Thymus (tissue), 11 donors: ENCODE data around the gene FBXL15. TPM values are rescaled to one million over a fixed set of nuclear protein-coding genes. Genes with fewer than 3 reads are reported as not detected.

Experiments used
- DNase-seq, 9 donors: peaks; one replicate each; pipeline ENCODE4 v3.0.0-alpha.2; 2013; ENCODE audit warnings: low spot score in 9 of 9, low read depth in 6 of 9, missing footprints in 1 of 9
- H3K27ac ChIP-seq, 2 donors: one replicate each; pipeline ENCODE4 v1.5.1; 2013; ENCODE audit warnings: control low read depth in 1 of 2, low read depth in 1 of 2, low read length in 1 of 2, mild to moderate bottlenecking in 1 of 2, moderate library complexity in 1 of 2
- H3K27me3 ChIP-seq, 2 donors: one replicate each; pipeline ENCODE4 v1.5.1; 2013; ENCODE audit warnings: low read length in 1 of 2; ENCODE audit not compliant: control insufficient read depth in 2 of 2, insufficient read depth in 1 of 2
- H3K36me3 ChIP-seq, 2 donors: one replicate each; pipeline ENCODE4 v1.5.1; 2013; ENCODE audit warnings: low read length in 1 of 2, mild to moderate bottlenecking in 1 of 2, moderate library complexity in 1 of 2; ENCODE audit not compliant: control insufficient read depth in 2 of 2, insufficient read depth in 2 of 2
- H3K4me1 ChIP-seq, 2 donors: one replicate each; pipeline ENCODE4 v1.5.1; 2013; ENCODE audit warnings: low read length in 2 of 2; ENCODE audit not compliant: control insufficient read depth in 2 of 2, insufficient read depth in 2 of 2
- H3K4me3 ChIP-seq, 2 donors: one replicate each; pipeline ENCODE4 v1.5.1; 2013; ENCODE audit warnings: low read length in 2 of 2, control low read depth in 1 of 2, mild to moderate bottlenecking in 1 of 2
- H3K9me3 ChIP-seq, 2 donors: one replicate each; pipeline ENCODE4 v1.5.1; 2013; ENCODE audit warnings: low read length in 1 of 2, mild to moderate bottlenecking in 1 of 2; ENCODE audit not compliant: control insufficient read depth in 2 of 2, insufficient read depth in 1 of 2
- WGBS: extraction: QIAGEN DNeasy Blood & Tissue Kit; methylation state at CpG from one replicate; pipeline ENCODE4 v1.1.7; 2013; 5-methylcytosine and 5-hydroxymethylcytosine counted together
- polyA plus RNA-seq: library from polyadenylated mRNA; stranded (reverse); fragments of 200-250 nt; gene quantifications from one replicate; pipeline ENCODE4 v1.2.3, GENCODE V29; 2013
- total RNA-seq: library from RNA; stranded (reverse); fragments of 120-200 nt; gene quantifications from one replicate; pipeline ENCODE4 v1.2.4, GENCODE V29; 2013
- donor health status: healthy.

FBXL15 gene
- total and polyA plus RNA-seq, 2 donors, result 7.8 to 12.0 TPM

DNA sequence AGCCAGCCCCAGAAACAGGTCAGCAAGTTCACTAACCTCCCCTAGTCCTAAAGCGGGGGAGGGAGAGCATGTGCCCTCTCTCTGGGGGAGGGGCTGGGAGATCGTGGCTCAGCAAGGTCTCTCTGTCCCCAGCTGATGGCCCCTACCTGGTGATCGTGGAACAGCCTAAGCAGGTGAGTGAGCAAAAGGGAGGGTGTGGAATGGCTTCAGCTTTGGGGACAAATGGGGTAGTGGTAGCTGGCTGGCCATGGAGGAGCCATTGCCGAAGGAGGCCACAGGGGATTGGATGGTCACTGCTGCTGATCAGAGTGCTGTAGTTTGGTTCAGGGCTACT lies 24.4 kb upstream of the FBXL15 start:
- no peak for DNase-seq
- 84% methylated on average over 4 of the region's 4 CpGs for WGBS
- H3K27ac ChIP-seq, result peak overlapping the region in 1 of 2 donors; percentile 70
- H3K4me1 ChIP-seq, result peaks cover 10 to 53% of the 10 kb centered on the region in 2 donors
- H3K4me3 ChIP-seq, result peak overlapping the region; percentile 49 to 84
- peaks cover 3 to 44% of the 10 kb centered on the region in 2 donors for H3K27me3 ChIP-seq
- no peaks in the 10 kb centered on the region for H3K9me3 ChIP-seq
- peaks cover 4 to 25% of the 10 kb centered on the region in 2 donors for H3K36me3 ChIP-seq

- peaks cover 3 to 44% of the 10 kb centered on the region in 2 donors for H3K27me3 ChIP-seq
- H3K36me3 ChIP-seq, result peaks cover 8 to 29% of the 10 kb centered on the region in 2 donors
- H3K4me3 ChIP-seq, result peak overlapping the region in 1 of 2 donors; percentile 49
- H3K27ac ChIP-seq, result no peak overlapping the region
- H3K9me3 ChIP-seq, result no peaks in the 10 kb centered on the region
- WGBS, result 97% methylated on average over 12 of the region's 12 CpGs
- no peak for DNase-seq
- peaks cover 10 to 53% of the 10 kb centered on the region in 2 donors for H3K4me1 ChIP-seq
Observed at GRCh38 chr10:102396730-102397151, 23.9 kb upstream of the FBXL15 start.

- no peak for DNase-seq
- H3K27me3 ChIP-seq, result peaks cover under 1 to 39% of the 10 kb centered on the region in 2 donors
- peaks cover 10 to 53% of the 10 kb centered on the region in 2 donors for H3K4me1 ChIP-seq
- no peak overlapping the region for H3K27ac ChIP-seq
- no peak overlapping the region for H3K4me3 ChIP-seq
- peaks cover 9 to 31% of the 10 kb centered on the region in 2 donors for H3K36me3 ChIP-seq
- H3K9me3 ChIP-seq, result no peaks in the 10 kb centered on the region
- 96% methylated on average over 14 of the region's 14 CpGs for WGBS
Observed at GRCh38 chr10:102397222-102398171, 23.1 kb upstream of the FBXL15 start.

GRCh38 chr10:102398172-102399020 lies 22.2 kb upstream of the FBXL15 start:
- H3K27me3 ChIP-seq, result peaks cover 0 to 30% of the 10 kb centered on the region in 2 donors
- WGBS, result 97% methylated on average over 21 of the region's 21 CpGs
- H3K9me3 ChIP-seq, result no peaks in the 10 kb centered on the region
- H3K4me1 ChIP-seq, result peaks cover 8 to 49% of the 10 kb centered on the region in 2 donors
- H3K36me3 ChIP-seq, result peaks cover 9 to 31% of the 10 kb centered on the region in 2 donors
- DNase-seq, result no peak
- no peak overlapping the region for H3K4me3 ChIP-seq
- H3K27ac ChIP-seq, result no peak overlapping the region

GRCh38 chr10:102399217-102400021 lies 21.2 kb upstream of the FBXL15 start:
- Histone ChIP-seq H3K4me3 (peak overlapping the region; percentile 47 to 51), H3K4me1 (peaks cover 3 to 39% of the 10 kb centered on the region in 2 donors), H3K27ac (peak overlapping the region in 1 of 2 donors; percentile 69), H3K9me3 (no peaks in the 10 kb centered on the region), H3K27me3 (peaks cover 0 to 22% of the 10 kb centered on the region in 2 donors), H3K36me3 (peaks cover 9 to 31% of the 10 kb centered on the region in 2 donors)
- WGBS, result 5% methylated on average over 72 of the region's 72 CpGs
- DNase-seq, result peak in 8 of 9 donors; percentile 71 to 92 (median 83)

- peaks cover 9 to 31% of the 10 kb centered on the region in 2 donors for H3K36me3 ChIP-seq
- 90% methylated on average over 17 of the region's 17 CpGs for WGBS
Observed at GRCh38 chr10:102400076-102400475, 20.6 kb upstream of the FBXL15 start.

DNA sequence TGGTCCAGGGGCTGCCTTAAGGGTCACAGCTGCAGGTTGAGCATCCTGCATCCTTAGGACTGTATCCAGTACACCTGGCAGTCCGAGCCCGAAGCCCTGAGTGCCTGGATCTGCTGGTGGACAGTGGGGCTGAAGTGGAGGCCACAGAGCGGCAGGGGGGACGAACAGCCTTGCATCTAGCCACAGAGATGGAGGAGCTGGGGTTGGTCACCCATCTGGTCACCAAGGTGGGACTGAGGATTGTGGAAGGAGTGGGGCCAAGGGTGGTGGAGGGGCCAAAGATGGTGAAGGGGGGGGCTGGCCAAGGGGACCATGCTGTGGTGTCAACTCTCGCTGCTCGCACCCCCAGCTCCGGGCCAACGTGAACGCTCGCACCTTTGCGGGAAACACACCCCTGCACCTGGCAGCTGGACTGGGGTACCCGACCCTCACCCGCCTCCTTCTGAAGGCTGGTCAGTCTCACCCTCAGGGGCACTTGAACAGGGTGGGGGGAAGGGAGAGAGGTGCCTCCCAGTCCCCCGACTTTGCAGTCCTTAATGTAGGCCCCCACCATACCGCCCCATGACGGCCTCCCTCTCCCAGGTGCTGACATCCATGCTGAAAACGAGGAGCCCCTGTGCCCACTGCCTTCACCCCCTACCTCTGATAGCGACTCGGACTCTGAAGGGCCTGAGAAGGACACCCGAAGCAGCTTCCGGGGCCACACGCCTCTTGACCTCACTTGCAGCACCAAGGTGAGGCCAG lies 19.9 kb upstream of the FBXL15 start:
- WGBS, result 97% methylated on average over 22 of the region's 22 CpGs
- no peak for DNase-seq
- peaks cover 0 to 17% of the 10 kb centered on the region in 2 donors for H3K27me3 ChIP-seq
- H3K4me1 ChIP-seq, result peaks cover 0 to 28% of the 10 kb centered on the region in 2 donors
- H3K9me3 ChIP-seq, result no peaks in the 10 kb centered on the region
- H3K27ac ChIP-seq, result no peak overlapping the region
- no peak overlapping the region for H3K4me3 ChIP-seq
- H3K36me3 ChIP-seq, result peaks cover 9 to 31% of the 10 kb centered on the region in 2 donors

More at GRCh38 chr10:102400076-102400475, 20.6 kb upstream of the FBXL15 start:
- no peak overlapping the region for H3K4me3 ChIP-seq
- H3K27me3 ChIP-seq, result peaks cover 0 to 16% of the 10 kb centered on the region in 2 donors
- H3K4me1 ChIP-seq, result peaks cover 0 to 33% of the 10 kb centered on the region in 2 donors
- no peak overlapping the region for H3K27ac ChIP-seq
- no peak for DNase-seq
- no peaks in the 10 kb centered on the region for H3K9me3 ChIP-seq

- H3K27ac ChIP-seq, result no peak overlapping the region
- no peak for DNase-seq
- no peaks in the 10 kb centered on the region for H3K9me3 ChIP-seq
- peaks cover 0 to 18% of the 10 kb centered on the region in 2 donors for H3K27me3 ChIP-seq
- H3K4me3 ChIP-seq, result no peak overlapping the region
- 98% methylated on average over 8 of the region's 8 CpGs for WGBS
- H3K36me3 ChIP-seq, result peaks cover 9 to 31% of the 10 kb centered on the region in 2 donors
- H3K4me1 ChIP-seq, result peaks cover 0 to 24% of the 10 kb centered on the region in 2 donors
Observed at GRCh38 chr10:102401342-102401654, 19.3 kb upstream of the FBXL15 start.
